Measurements from ENCODE around the gene SEMA3D. TPM values are rescaled to one million over a fixed set of nuclear protein-coding genes. Genes with fewer than 3 reads are reported as not detected.

The SEMA3D gene
- total RNA-seq, 2 donors from 2014 or later: 10.7 to 16.5 TPM

DNA sequence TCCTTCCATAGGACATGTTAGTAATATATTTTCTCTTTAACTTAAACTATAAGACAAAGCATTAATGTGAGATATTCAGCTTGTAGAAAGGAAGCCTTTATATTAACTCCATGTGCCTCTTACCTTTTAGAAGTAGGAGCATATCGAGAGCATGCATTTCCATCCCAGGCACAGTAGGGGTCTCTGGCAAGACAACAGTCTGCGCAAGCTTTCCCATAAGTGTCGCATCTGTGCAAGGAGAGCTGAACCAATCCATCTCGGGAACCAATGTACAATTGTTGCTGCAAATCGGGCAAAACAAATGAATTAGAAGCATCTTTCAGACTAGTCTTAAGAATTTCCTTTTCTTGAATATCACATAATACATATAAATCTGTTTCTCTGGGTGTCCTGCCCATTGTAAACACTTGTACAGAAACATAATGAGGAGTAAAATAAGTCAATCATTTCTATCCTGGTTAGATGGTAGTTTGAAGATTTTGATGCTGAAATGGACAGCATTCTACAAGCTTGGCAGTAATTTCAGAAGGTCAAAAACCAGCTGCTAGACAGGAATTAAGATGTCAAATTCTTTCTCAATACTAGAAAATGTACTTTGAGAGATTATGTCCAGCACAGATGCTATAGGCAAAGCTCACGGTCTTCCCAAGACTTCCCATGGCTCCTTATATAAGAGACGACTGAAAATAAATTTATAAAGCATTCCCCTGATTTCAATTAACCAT is 171.8 kb downstream of the SEMA3D start:
- no peak for TF ChIP-seq POLR2A (IDR thresholded peaks at IDR 0.05)
- TF ChIP-seq, protein P1, sequence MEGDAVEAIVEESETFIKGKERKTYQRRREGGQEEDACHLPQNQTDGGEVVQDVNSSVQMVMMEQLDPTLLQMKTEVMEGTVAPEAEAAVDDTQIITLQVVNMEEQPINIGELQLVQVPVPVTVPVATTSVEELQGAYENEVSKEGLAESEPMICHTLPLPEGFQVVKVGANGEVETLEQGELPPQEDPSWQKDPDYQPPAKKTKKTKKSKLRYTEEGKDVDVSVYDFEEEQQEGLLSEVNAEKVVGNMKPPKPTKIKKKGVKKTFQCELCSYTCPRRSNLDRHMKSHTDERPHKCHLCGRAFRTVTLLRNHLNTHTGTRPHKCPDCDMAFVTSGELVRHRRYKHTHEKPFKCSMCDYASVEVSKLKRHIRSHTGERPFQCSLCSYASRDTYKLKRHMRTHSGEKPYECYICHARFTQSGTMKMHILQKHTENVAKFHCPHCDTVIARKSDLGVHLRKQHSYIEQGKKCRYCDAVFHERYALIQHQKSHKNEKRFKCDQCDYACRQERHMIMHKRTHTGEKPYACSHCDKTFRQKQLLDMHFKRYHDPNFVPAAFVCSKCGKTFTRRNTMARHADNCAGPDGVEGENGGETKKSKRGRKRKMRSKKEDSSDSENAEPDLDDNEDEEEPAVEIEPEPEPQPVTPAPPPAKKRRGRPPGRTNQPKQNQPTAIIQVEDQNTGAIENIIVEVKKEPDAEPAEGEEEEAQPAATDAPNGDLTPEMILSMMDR (IDR thresholded peaks at IDR 0.05): no peak
- TF ChIP-seq POLR2AphosphoS5 (IDR thresholded peaks at IDR 0.05): no peak
- Histone ChIP-seq H3K4me1 (replicated peaks) (no peaks in the 10 kb centered on the region), H3K9me3 (no peaks in the 10 kb centered on the region), H3K27me3 (replicated peaks; ENCODE audit: insufficient read depth) (no peaks in the 10 kb centered on the region), H3K4me3 (no peak overlapping the region), H3K36me3 (no peaks in the 10 kb centered on the region), H3K27ac (no peak overlapping the region)
- no peak for DNase-seq (ENCODE audit: low spot score)
- intact Hi-C loops (cut with DNase I): no loop called here
- 98% methylated on average over 7 of the region's 7 CpGs for WGBS

DNA sequence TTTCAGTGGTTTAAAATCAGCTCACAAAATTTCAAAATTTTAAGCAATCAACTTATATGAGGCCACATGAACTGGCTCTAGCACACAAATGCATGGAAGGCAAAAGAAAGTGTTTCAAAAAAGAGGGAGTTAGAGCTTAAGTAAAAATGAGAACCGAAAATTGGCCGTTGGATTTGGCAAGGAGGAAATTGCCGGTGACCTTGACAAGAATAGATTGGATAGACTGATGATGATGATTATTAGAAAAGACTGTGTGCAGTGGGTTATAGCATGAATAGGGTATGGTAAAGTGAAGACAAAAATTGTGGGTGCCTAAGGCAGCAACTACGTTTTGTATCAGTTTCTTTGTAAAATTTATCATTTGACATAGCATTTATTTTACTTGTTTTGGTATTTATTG is 175.7 kb downstream of the SEMA3D start:
- WGBS: 92% methylated on average over 4 of the region's 4 CpGs
- H3K9me3 ChIP-seq: no peaks in the 10 kb centered on the region
- H3K4me1 ChIP-seq (replicated peaks): no peaks in the 10 kb centered on the region
- intact Hi-C loops (cut with DNase I): no loop called here
- H3K27me3 ChIP-seq (replicated peaks; ENCODE audit: insufficient read depth): no peaks in the 10 kb centered on the region
- TF ChIP-seq POLR2AphosphoS5 (IDR thresholded peaks at IDR 0.05): no peak
- TF ChIP-seq POLR2A (IDR thresholded peaks at IDR 0.05): no peak
- TF ChIP-seq, protein P1 (IDR thresholded peaks at IDR 0.05): no peak
- no peaks in the 10 kb centered on the region for H3K36me3 ChIP-seq
- no peak overlapping the region for H3K4me3 ChIP-seq
- H3K27ac ChIP-seq: no peak overlapping the region
- DNase-seq (ENCODE audit: low spot score): no peak

DNA sequence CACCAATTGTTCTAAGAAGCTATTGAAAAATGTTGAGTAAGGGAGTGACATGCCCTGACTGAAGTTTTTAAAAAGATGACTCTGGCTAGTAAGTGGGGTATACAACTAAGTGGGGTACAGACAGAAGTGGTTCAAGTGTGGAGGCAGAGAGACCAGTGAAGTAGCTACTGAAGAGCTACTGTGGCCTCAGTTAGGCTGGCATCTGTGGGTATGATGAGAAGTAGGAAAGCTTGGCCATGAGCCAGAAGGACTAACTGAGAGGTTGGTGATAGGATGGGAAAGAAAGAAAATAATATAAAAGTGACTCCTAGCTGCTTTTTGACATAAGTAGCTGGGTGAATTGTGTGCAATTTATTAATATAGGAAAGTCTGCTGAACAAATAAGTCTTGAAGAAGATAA is 176.6 kb downstream of the SEMA3D start:
- Histone ChIP-seq H3K4me3 (no peak overlapping the region), H3K4me1 (replicated peaks) (no peaks in the 10 kb centered on the region), H3K27me3 (replicated peaks; ENCODE audit: insufficient read depth) (no peaks in the 10 kb centered on the region), H3K9me3 (no peaks in the 10 kb centered on the region), H3K27ac (no peak overlapping the region), H3K36me3 (no peaks in the 10 kb centered on the region)
- DNase-seq (ENCODE audit: low spot score): no peak
- intact Hi-C loops (cut with DNase I): no loop called here
- TF ChIP-seq, protein P1 (IDR thresholded peaks at IDR 0.05): no peak
- TF ChIP-seq POLR2AphosphoS5 (IDR thresholded peaks at IDR 0.05) (no peak), POLR2A (IDR thresholded peaks at IDR 0.05) (no peak)

DNA sequence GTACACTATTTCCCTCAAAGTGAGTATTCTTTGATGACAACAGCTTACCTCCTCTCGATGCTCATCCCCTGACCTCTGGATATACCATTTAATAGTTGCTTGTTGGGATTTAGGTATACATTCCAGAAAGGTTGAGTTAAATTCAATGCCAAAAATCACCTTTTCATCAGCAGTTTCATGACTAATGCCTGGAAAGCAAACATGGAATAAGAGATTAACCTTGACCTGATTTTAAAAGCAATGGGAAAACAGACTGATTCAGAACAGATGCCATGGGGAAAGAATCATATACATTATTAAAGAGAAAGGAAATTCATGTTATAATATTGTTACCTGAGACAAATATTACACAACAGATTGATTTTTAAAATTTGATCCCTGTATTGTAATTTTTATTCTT is 180.1 kb downstream of the SEMA3D start:
- intact Hi-C loops (cut with DNase I): no loop called here
- DNase-seq (ENCODE audit: low spot score): no peak
- TF ChIP-seq POLR2AphosphoS5 (IDR thresholded peaks at IDR 0.05) (no peak), POLR2A (IDR thresholded peaks at IDR 0.05) (no peak)
- TF ChIP-seq, protein P1 (IDR thresholded peaks at IDR 0.05): no peak

DNA sequence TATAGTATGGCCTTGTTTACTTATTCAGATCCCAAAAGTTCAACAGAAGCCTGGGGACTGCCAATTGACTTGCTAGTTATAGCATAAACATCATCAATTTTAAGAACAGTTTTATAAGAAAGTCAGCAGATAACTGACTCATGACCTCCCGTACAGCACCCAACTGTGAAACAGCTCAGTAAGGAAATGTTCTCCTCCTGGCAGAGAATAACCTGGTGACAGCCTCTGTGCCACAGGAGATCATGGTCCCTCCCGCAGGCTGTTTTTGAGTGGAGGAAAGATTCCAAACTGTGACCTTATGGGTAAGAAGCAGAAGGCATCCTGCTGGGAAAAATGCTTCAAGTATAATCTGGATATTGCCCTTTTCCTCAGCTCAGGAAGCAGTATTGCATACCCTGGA is 182.5 kb downstream of the SEMA3D start:
- no peaks in the 10 kb centered on the region for H3K4me1 ChIP-seq (replicated peaks)
- intact Hi-C loops (cut with DNase I): no loop called here
- H3K9me3 ChIP-seq: no peaks in the 10 kb centered on the region
- H3K36me3 ChIP-seq: no peaks in the 10 kb centered on the region
- no peak overlapping the region for H3K4me3 ChIP-seq
- DNase-seq (ENCODE audit: low spot score): no peak
- no peak overlapping the region for H3K27ac ChIP-seq
- 56% methylated on average over 2 of the region's 2 CpGs for WGBS
- H3K27me3 ChIP-seq (replicated peaks; ENCODE audit: insufficient read depth): no peaks in the 10 kb centered on the region
- no peak for TF ChIP-seq POLR2AphosphoS5 (IDR thresholded peaks at IDR 0.05)
- no peak for TF ChIP-seq POLR2A (IDR thresholded peaks at IDR 0.05)
- TF ChIP-seq, protein P1 (IDR thresholded peaks at IDR 0.05): no peak

More for the DNA sequence above, 180.1 kb downstream of the SEMA3D start:
- WGBS: 100% methylated on average over 1 of the region's 1 CpG
- Histone ChIP-seq H3K4me3 (no peak overlapping the region), H3K36me3 (no peaks in the 10 kb centered on the region), H3K4me1 (replicated peaks) (no peaks in the 10 kb centered on the region), H3K27me3 (replicated peaks; ENCODE audit: insufficient read depth) (no peaks in the 10 kb centered on the region), H3K27ac (no peak overlapping the region), H3K9me3 (no peaks in the 10 kb centered on the region)

Data from prostate gland (tissue), 2 donors.